ENCODE data around the gene TENM4.

DNA sequence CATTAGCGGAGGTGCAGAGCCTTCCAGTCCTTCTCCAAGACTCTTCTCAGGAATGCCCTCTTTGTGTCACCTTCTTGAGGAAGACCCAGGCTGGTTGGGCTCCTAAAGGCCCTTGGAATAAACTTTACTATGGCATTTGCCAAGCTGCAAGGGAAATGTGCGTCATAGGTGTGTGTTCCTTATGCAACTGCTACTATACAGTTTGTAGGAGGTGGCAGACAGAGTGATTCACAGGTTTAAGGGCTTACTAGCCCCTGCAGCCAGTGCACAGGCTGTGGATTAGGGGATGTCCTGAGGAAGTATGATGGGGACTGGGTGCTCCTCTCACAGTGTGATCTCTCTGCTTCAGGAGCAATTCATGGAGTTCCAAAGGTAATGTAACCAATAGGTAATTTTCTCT, 74.6 kb downstream of the TENM4 start:
- TF ChIP-seq, protein P1, sequence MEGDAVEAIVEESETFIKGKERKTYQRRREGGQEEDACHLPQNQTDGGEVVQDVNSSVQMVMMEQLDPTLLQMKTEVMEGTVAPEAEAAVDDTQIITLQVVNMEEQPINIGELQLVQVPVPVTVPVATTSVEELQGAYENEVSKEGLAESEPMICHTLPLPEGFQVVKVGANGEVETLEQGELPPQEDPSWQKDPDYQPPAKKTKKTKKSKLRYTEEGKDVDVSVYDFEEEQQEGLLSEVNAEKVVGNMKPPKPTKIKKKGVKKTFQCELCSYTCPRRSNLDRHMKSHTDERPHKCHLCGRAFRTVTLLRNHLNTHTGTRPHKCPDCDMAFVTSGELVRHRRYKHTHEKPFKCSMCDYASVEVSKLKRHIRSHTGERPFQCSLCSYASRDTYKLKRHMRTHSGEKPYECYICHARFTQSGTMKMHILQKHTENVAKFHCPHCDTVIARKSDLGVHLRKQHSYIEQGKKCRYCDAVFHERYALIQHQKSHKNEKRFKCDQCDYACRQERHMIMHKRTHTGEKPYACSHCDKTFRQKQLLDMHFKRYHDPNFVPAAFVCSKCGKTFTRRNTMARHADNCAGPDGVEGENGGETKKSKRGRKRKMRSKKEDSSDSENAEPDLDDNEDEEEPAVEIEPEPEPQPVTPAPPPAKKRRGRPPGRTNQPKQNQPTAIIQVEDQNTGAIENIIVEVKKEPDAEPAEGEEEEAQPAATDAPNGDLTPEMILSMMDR (IDR thresholded peaks at IDR 0.05) = no peak
- TF ChIP-seq POLR2A (IDR thresholded peaks at IDR 0.05) = no peak

Data from uterus (tissue), 2 donors.